Measurements from ENCODE around the gene AIMP2. TPM values are rescaled to one million over a fixed set of nuclear protein-coding genes. Genes with fewer than 3 reads are reported as not detected.
"Not testable (repeated sequence)": the region's sequence is repeated elsewhere in the genome, so short reads cannot be mapped to it uniquely, and the experiment has no call there.

Gene AIMP2
- 48.6 TPM for total RNA-seq (ENCODE audit: insufficient read depth, low replicate concordance)

GRCh38 chr7:6008668-6009611 lies at the start of gene AIMP2, which contains the start of gene PMS2:
AIMP2 (plus strand) TSS chr7:6009272; CDS start chr7:6009364, 92 bp downstream.
PMS2 (minus strand) TSS chr7:6009049; CDS start chr7:6009019, 30 bp downstream.
- DNase-seq (ENCODE audit: low spot score): peak; percentile 100

- not testable (repeated sequence) for DNase-seq (ENCODE audit: low spot score)
Observed at GRCh38 chr7:5963205-5963604, 45.9 kb upstream of the AIMP2 start.

- DNase-seq (ENCODE audit: low spot score): not testable (repeated sequence)
Observed at GRCh38 chr7:5963810-5964209, 45.3 kb upstream of the AIMP2 start.

- DNase-seq (ENCODE audit: low spot score): not testable (repeated sequence)
Observed at GRCh38 chr7:5970347-5970911, 38.6 kb upstream of the AIMP2 start, which contains the start of gene RSPH10B. RSPH10B (minus strand) TSS chr7:5970689; CDS start chr7:5967116, 3,573 bp downstream.

- not testable (repeated sequence) for DNase-seq (ENCODE audit: low spot score)
Observed at GRCh38 chr7:5973580-5973979, 35.5 kb upstream of the AIMP2 start.

GRCh38 chr7:5979680-5980314 lies 29.3 kb upstream of the AIMP2 start:
- DNase-seq (ENCODE audit: low spot score): not testable (repeated sequence)

GRCh38 chr7:5987061-5987460 lies 22.0 kb upstream of the AIMP2 start:
- DNase-seq (ENCODE audit: low spot score): not testable (repeated sequence)

GRCh38 chr7:5997210-5997808 lies 11.8 kb upstream of the AIMP2 start:
- DNase-seq (ENCODE audit: low spot score): peak; percentile 82

- DNase-seq (ENCODE audit: low spot score): no peak
Observed at GRCh38 chr7:6007386-6007785, 1.7 kb upstream of the AIMP2 start.

- DNase-seq (ENCODE audit: low spot score): not testable (repeated sequence)
Observed at GRCh38 chr7:6007835-6008590, 1.1 kb upstream of the AIMP2 start.

GRCh38 chr7:6010370-6010769 lies 1.3 kb downstream of the AIMP2 start:
- DNase-seq (ENCODE audit: low spot score): not testable (repeated sequence)

GRCh38 chr7:6011541-6011940 lies 2.5 kb downstream of the AIMP2 start:
- peak; percentile 7 for DNase-seq (ENCODE audit: low spot score)

GRCh38 chr7:6012355-6013104 lies 3.5 kb downstream of the AIMP2 start:
- peak; percentile 67 for DNase-seq (ENCODE audit: low spot score)

- DNase-seq (ENCODE audit: low spot score): peak; percentile 99
Observed at GRCh38 chr7:6015917-6016652, 7.0 kb downstream of the AIMP2 start.

- DNase-seq (ENCODE audit: low spot score): no peak
Observed at GRCh38 chr7:6016653-6016966, 7.5 kb downstream of the AIMP2 start.

- DNase-seq (ENCODE audit: low spot score): no peak
Observed at GRCh38 chr7:6020371-6021286, 11.6 kb downstream of the AIMP2 start.

GRCh38 chr7:6022707-6023106 lies 13.6 kb downstream of the AIMP2 start:
- no peak for DNase-seq (ENCODE audit: low spot score)

- DNase-seq (ENCODE audit: low spot score): no peak
Observed at GRCh38 chr7:6023974-6024435, 14.9 kb downstream of the AIMP2 start.
